HG02610 (cell line): ENCODE results near the gene DPY19L1.
"Not testable (repeated sequence)": the region's sequence is repeated elsewhere in the genome, so short reads cannot be mapped to it uniquely, and the experiment has no call there.

ENCODE experiments used
- ATAC-seq: cut with Tn5 transposase; IDR thresholded peaks from one replicate; pipeline ENCODE4 v1.9.1; 2021; ENCODE audit warnings: mild to moderate bottlenecking, moderate library complexity; ENCODE audit not compliant: unreplicated experiment

DPY19L1 gene

DNA sequence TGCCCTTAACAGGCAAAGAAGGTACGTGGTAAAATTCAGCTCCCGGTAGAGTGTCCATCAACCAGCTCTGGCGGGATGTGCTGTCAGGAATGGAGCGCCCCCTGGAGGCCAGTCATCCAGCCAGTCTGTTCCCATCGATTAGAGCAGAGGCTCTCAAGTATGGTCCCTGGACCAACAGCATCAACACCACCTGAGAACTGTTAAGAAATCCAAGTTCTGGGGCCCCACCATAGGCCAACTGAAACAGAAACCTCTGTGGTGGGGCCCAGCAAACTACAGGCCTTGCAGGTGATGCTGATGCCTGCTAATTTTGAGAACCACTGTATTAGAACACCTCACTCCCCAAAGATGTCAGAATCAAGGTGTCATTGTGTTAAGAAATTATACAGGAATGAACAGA is 109.2 kb downstream of the DPY19L1 start:
- peak; percentile 77 for ATAC-seq

DNA sequence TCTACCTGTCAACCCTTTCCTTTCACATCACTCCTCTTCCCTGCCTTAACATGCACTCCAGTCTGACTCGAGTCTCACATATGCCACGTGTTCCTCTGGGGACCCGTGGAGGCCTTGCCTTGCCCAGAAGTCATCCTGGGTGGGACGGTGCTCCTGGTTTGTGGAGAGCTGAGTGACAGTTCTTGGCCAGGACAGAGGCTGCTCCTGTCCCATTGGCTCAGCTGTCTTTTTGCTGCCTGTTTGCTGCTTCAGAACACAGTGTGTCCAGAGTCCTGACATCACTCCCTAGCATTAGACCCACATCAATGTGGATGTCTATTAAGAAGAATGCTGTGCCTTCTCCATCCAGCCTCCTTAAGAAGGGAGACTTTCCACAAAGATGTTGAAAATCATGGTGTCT is 116.8 kb downstream of the DPY19L1 start:
- ATAC-seq = not testable (repeated sequence)

DNA sequence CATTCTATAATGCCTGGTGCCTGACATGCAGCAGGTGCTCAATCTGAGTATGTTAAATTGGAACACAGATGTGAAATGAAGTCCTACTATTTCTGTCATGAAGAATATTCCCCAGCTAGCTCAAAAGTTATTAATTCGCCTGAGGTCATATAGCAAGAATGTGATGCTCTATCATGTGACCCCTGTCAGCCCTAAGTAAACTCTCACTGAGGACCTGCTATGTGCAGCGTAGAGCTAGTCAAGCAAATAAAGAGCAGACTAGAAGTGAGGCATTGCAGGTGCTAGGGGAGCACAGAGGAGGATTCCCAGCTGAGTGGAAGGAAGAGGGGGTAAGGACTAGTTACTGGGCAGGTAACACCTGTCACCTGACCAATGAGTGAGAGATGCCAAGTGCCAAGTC is 118.2 kb downstream of the DPY19L1 start:
- not testable (repeated sequence) for ATAC-seq

DNA sequence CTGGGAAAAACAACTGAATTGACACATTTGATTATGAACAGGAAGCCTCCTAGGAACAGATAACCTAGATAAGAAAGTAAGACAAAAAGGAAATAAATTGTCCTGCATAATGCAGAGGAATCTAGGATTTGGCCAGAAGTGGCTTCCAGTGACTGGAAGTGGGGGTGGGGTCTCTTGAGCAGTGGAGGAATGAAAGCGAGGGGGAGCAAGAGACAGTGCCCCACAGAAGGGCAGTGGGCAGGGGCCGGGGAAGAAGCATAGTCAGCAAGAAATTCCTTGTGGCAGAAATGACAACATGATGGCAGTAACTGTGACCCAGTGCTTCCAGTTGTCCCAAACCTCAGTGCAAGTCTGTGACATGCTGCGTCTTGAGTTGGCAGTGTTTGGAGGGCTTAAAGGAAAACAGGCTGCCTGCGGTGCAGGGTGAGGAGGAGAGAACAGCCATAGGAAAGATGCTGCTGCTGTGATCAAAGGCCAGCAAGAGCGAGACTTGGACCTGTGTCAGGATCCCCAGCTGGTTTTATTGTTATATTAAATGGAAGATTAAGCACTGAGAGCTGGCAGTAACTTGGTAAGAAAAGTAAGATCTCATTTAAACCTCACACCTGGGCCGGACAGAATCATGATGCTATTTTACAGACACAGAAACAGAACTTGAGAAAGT is 119.0 kb downstream of the DPY19L1 start:
- not testable (repeated sequence) for ATAC-seq

DNA sequence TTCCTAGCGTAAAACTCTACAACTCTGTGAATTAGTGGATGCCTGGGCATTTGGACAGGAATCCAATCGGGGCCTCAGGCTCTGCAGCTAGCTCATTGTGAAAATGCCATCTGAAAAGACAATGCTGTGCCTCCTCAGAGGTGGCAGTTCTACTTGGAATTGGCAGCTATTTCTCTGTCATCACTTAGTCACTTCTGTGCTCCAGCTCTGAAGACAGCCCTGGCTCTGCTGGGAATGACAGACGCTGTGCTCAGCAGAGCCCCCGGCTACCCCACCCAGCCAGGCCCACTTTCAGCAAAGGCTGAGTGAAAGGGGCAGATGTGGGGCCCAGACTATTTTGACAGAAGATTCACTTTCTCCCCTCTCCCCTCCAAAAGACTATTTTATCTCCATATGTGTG is 119.8 kb downstream of the DPY19L1 start:
- not testable (repeated sequence) for ATAC-seq

DNA sequence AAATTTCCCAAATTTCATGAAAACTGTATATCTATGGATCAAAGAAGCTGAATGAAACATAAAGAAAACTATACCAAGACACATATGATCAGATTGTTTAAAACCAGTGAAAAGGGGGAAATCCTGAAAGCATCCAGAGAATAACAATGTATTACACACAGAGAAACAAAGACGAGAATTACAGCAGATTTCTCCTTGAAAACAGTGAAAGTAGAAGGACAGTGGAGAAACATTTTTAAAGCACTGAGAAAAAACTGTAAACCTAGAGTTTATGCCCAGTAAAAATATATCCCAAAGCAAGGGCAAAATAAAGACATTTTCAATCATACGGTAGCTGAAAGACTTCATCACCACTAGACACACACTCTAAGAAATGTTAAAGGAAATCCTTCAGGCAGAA is 121.0 kb downstream of the DPY19L1 start:
- no peak for ATAC-seq

DNA sequence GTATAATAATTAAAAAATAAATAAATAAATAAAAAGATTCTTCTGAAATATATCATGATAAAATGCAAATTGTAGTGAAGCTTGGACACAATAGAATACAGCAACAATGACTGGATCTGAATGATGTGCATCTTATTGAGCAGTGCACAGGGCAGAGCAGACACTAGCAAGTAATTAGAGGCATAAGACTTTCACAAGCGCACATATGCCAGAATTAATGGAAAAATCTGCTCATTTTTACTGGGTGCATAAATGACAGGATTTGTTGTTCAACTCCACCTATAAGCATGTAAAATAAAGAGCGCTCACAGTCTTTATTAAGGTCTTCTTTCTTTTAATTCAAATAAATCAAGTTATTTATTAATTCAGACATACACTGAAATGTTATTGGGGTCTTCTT is 125.0 kb downstream of the DPY19L1 start:
- ATAC-seq = no peak

DNA sequence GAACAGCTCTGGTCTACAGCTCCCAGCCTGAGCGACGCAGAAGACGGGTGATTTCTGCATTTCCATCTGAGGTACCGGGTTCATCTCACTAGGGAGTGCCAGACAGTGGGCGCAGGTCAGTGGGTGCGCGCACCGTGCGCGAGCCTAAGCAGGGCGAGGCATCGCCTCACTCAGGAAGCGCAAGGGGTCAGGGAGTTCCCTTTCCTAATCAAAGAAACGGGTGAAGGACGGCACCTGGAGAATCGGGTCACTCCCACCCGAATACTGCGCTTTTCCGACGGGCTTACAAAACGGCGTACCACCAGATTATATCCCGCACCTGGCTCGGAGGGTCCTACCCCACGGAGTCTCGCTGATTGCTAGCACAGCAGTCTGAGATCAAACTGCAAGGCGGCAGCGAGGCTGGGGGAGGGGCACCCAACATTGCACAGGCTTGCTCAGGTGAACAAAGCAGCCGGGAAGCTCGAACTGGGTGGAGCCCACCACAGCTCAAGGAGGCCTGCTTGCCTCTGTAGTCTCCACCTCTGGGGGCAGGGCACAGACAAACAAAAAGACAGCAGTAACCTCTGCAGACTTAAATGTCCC is 130.9 kb downstream of the DPY19L1 start:
- not testable (repeated sequence) for ATAC-seq

DNA sequence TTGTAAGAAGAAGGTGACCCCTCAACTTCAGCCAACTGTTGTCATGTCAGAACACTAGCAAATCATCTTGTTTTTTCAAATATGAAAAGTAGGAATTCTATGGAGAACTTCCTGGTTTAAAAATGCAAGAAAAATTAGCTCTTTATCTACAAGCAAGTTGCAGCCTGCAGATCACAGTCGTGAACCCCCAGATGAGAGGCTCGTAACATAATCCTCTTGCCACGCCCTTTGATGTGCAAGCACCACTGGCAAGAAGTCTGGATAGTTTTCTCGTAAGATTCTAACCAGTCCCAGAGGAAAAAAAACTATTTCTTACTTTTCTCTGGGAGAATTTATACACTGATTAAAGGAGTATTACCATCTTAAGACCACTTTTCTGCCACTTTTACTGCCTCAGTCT is 132.3 kb downstream of the DPY19L1 start:
- ATAC-seq = no peak

DNA sequence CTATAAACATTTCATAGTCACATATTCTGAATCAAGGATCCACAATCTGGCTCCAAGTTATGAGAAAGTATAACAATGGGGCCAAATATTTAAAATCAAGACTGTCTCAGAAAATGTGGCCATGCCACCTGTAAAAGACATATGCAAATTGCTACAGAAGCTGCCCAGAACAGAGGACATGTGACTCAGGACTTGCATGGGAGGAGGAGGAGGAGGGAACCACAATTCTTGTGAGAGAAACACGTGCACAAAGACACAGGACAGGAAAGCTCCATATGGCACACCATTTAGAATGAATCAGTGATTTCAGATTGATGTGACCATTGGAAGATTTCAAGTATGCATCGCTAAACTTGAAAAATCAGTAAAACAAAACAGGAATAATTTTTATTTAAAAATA is 133.4 kb downstream of the DPY19L1 start:
- ATAC-seq = not testable (repeated sequence)

DNA sequence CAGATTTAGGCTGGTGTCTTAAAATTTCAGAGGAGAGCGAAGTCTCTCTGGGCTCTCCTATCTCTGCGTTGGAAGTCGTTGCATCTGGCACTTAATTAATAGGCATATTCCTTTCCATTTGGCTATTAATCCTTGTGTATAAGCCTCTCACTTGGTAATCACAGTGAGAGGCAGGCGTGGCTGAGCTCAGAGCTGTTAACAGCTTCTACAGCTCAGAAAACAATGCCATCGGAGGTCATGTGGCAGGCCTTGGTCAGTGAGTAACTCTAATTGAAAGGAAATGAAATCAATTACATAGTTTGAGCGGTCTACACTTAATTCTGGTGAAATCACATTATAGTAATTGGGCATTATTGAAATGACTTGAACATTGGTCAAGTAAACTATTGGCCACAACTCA is 135.1 kb downstream of the DPY19L1 start:
- no peak for ATAC-seq

DNA sequence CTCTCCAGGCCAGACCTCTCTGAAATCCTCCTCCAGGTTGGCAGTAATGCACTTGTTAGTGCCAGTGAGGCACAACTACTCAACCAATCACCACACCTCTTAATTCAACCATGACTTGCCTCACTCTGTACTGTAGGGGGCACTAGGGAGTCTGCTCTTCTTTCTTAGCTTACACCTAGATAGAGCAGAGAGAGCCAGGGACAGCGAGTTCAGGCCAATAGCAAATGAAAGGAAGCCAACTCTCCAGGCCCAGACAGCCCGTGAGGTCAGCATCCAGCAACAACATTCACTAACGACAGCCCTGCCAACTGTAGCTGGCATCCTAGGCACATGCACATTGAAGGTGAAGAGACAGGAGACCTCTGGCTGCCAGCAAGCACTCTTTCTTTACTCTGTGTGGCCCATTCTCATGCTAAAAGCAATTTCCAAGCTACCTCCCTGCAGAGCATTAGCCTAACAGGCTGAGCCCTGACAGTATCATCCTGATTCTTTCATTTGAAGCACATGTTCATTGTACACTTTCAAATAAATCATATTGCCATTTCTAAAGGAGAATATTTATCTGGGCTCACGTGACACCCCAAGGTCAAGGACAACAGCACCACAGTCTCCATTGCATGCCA is 136.3 kb downstream of the DPY19L1 start:
- ATAC-seq = peak; percentile 67

DNA sequence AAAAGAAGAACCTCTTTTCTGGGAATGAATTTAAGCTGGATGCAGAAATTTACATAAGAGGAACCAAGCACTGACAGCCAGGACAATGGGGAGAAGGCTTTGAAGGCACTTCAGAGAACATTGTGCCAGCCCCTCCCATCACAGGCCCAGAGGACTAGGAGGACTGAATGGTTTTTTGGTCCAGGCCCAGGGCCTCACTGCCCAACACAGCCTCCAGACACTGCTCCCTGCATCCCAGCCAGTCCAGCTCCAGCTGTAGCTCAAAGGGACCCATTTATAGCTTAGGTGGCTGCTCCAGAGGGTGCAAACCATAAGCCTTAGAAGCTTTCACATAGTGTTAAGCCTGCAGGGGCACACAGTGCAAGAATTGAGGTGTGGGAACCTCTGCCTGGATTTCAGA is 142.1 kb downstream of the DPY19L1 start:
- ATAC-seq = no peak

DNA sequence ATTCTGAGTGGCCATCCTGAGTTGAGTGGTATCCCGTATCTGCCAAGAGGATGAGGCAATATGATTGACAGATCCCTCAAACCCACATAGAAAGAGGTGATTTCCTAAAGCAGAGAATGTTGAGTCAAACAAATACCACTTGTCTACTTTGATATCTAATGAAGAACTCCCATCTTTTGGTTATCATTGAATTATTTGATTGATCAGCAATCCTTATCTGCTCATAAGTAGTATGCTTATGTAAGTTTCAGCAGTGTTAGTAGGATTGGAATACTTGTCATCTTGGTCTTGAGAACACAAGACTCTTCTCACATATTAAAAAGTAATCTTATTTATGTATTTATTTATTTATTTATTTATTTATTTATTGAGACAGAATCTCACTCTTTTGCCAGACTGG is 147.3 kb downstream of the DPY19L1 start:
- no peak for ATAC-seq

DNA sequence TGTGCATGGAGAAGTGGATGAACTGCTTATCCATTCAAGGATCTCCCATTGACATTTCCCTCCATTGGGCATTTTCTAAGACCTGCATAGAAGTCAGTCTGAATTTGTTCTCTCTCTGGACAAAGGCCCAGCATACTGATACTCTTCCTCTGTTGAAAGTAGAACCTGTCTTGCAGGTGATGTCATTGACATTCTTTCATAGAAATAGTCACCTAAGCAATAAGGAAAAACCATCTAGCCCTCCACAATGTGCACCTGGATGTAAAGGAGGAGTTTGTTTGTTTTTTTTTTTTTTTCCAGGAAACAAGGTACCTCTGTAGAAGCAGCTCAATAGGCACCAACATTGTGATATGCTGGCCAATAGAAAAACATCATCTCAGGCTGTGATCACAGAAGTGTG is 150.4 kb downstream of the DPY19L1 start:
- no peak for ATAC-seq

DNA sequence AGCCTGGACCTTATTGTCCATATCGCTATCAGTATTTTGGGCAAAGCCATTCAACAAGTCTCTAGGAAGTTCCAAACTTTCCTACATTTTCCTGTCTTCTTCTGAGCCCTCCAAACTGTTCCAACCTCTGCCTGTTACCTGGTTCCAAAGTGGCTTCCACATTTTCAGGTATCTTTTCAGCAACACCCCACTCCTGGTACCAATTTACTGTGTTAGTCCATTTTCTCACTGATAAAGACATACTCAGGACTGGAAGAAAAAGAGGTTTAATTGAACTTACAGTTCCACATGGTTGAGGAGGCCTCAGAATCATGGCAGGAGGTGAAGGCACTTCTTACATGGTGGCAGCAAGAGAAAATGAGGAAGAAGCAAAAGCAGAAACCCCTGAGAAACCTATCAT is 153.4 kb downstream of the DPY19L1 start:
- ATAC-seq = not testable (repeated sequence)

DNA sequence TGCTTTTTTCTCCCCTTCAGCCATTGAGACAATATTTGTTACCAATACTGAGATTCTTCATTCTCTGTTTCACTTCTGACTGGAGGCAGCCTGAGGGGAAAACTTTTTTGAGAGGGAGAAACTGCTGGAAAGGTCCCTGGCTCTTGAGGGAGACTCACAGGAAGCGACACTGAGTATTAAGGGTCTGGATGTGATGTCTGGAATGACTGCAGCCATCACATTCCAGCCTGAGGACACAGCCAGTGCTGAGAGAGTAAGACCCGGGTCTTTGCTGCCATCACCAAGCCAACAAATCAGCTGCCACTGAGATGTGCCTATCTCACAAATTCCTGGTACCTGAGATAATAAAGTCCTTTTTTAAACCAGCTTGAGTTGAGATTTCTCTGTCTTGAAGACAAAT is 157.4 kb downstream of the DPY19L1 start:
- ATAC-seq = no peak

DNA sequence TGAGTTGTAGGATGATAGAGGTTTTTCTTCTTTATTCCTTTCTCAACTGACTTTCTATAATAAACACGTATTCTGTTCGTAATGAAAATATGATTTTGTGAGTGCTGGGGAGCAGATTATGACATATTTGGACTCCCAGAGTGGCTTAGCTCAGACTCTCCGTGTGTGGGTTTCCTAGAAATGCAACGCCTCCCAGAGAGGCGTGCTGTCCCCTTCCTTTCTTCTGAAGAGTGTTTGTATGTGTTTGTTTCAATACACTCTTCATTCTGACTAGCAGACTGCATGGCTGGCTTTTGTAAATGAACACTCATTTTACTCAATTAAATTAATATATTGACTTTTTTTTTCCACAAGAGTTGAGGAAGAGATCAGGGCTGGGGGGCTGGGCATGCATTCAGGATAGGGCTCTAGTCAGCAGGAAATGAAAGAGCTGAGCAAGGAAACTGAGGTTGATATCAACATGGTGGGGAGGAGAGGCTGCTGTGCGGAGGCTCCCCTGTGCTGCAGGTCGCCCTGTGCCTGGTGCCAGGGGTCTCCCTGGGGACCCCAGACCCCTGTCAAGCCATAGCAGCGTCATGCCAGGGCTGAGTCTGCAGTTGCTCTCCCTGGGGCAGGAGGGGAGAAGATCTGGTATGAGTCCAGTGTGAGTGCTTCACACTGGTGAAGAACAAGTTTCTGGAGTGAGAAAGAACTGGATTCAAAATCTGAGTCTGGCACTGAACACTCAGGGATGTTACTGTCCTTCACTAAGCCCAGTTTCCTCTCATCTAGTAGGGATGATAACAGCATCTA is 158.1 kb downstream of the DPY19L1 start:
- not testable (repeated sequence) for ATAC-seq
